ENCODE results near the gene PCSK5. TPM values are rescaled to one million over a fixed set of nuclear protein-coding genes. Genes with fewer than 3 reads are reported as not detected.
"Not testable (repeated sequence)": the region's sequence is repeated elsewhere in the genome, so short reads cannot be mapped to it uniquely, and the experiment has no call there.

Gene PCSK5
- total RNA-seq, 1 donor from 2014 or later = 8.9 TPM

DNA sequence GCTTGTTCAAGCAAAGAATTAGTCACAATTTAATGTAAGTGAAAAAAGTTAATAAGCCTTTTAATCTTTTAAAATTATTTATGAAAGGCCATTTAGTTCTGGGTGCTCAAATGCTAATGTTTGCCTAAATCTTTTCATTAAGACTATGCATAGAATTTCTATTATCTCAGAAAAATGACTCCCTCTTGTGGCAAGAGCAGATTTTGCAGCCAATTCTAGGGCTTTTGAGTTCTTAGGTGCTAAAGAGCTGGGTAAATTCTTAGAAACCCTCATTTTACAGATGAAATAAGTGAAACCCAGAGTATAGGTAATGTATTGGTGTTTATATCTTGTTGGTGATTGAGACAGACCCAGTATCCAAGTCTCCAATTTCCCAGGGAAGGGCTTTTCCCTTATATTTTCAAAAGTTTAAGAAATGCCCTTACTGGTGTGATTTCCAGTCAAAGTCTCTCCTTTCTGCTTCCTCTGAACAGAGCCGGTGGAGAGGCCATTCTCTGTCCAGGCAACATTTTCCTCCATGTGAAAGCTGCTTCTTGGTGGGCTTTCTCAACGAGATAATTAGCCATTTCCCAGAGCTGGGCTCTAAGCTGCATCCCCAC lies 24.1 kb upstream of the PCSK5 start:
- TF ChIP-seq, protein P1, sequence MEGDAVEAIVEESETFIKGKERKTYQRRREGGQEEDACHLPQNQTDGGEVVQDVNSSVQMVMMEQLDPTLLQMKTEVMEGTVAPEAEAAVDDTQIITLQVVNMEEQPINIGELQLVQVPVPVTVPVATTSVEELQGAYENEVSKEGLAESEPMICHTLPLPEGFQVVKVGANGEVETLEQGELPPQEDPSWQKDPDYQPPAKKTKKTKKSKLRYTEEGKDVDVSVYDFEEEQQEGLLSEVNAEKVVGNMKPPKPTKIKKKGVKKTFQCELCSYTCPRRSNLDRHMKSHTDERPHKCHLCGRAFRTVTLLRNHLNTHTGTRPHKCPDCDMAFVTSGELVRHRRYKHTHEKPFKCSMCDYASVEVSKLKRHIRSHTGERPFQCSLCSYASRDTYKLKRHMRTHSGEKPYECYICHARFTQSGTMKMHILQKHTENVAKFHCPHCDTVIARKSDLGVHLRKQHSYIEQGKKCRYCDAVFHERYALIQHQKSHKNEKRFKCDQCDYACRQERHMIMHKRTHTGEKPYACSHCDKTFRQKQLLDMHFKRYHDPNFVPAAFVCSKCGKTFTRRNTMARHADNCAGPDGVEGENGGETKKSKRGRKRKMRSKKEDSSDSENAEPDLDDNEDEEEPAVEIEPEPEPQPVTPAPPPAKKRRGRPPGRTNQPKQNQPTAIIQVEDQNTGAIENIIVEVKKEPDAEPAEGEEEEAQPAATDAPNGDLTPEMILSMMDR (IDR thresholded peaks at IDR 0.05) = peak; percentile 93
- peaks cover 14% of the 10 kb centered on the region for H3K27me3 Mint-ChIP-seq (ENCODE audit: low read depth)
- no peaks in the 10 kb centered on the region for H3K36me3 Mint-ChIP-seq (ENCODE audit: low read depth)
- H3K27ac Mint-ChIP-seq (ENCODE audit: unreplicated experiment) = no peak overlapping the region
- no peak overlapping the region for H3K4me3 Mint-ChIP-seq (ENCODE audit: unreplicated experiment)
- H3K4me1 Mint-ChIP-seq (ENCODE audit: low read depth) = peaks cover 9% of the 10 kb centered on the region
- H3K9me3 Mint-ChIP-seq (ENCODE audit: low read depth) = no peaks in the 10 kb centered on the region
- DNase-seq (ENCODE audit: low spot score) = no peak

DNA sequence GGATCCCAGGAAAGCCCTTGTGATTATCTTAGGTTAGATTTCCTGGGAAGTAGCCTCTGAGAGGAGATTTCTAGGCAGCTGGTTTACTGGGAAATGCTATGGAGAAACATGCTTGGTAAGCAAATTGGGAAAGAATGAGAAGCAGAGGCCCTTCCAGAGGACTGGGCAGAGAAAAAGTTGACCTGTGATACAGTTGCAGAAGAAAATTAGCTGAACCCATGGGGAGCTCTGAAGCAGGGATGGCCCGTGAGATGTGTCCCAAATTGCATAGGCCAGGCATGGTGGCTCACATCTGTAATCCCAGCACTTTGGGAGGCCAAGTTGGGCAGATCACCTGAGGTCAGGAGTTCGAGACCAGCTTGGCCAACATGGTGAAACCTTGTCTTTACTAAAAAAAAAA lies 21.9 kb upstream of the PCSK5 start:
- not testable (repeated sequence) for H3K9me3 Mint-ChIP-seq (ENCODE audit: low read depth); H3K36me3 Mint-ChIP-seq (ENCODE audit: low read depth); DNase-seq (ENCODE audit: low spot score); H3K4me3 Mint-ChIP-seq (ENCODE audit: unreplicated experiment); H3K4me1 Mint-ChIP-seq (ENCODE audit: low read depth); H3K27ac Mint-ChIP-seq (ENCODE audit: unreplicated experiment)
- peaks cover 14% of the 10 kb centered on the region for H3K27me3 Mint-ChIP-seq (ENCODE audit: low read depth)

DNA sequence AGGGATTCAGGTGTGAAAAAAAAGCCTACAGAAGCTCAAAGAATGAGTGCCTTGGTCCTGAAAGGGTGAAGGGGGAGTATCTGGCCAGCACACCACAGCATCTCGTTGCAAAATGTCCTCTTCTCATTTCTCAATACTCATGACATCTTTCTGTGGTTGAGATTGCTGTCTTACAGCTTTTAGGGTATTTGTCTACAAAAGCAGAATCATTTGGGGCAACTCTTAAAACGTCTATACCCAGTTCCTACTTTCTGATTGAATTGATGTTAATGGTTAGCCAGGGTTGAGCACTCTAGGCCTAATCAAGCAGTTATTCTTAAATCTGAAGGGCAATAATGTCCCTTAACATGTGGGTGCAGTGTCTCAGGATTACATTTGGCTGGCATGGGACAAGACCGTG lies 21.2 kb upstream of the PCSK5 start:
- H3K27ac Mint-ChIP-seq (ENCODE audit: unreplicated experiment) = no peak overlapping the region

DNA sequence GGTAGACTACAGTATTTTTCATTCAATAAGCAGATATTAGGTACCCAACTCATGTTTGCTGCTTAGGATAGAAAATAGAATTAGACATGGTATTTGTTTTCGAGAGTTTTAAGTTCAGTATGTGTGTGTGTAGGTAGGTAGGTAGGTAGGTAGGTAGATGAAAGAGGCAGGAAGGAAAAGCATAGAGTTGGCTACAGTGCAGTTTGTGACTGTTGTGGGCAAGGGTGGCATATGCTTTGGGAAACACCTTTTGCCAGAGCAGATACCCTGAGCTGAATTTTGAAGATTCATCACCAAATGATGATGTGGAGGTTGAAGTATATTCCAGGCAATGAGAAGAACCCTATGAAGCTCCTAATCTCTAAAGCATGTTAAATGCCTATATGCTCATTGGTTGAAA lies 20.0 kb upstream of the PCSK5 start:
- no peaks in the 10 kb centered on the region for H3K9me3 Mint-ChIP-seq (ENCODE audit: low read depth)
- TF ChIP-seq, protein P1 (IDR thresholded peaks at IDR 0.05) = no peak
- peaks cover 14% of the 10 kb centered on the region for H3K27me3 Mint-ChIP-seq (ENCODE audit: low read depth)
- H3K4me1 Mint-ChIP-seq (ENCODE audit: low read depth) = peaks cover under 1% of the 10 kb centered on the region
- H3K4me3 Mint-ChIP-seq (ENCODE audit: unreplicated experiment) = no peak overlapping the region
- no peak overlapping the region for H3K27ac Mint-ChIP-seq (ENCODE audit: unreplicated experiment)
- H3K36me3 Mint-ChIP-seq (ENCODE audit: low read depth) = no peaks in the 10 kb centered on the region
- DNase-seq (ENCODE audit: low spot score) = no peak

More for the DNA sequence above, 21.2 kb upstream of the PCSK5 start:
- DNase-seq (ENCODE audit: low spot score) = no peak
- Mint-ChIP-seq H3K36me3 (ENCODE audit: low read depth) (no peaks in the 10 kb centered on the region), H3K9me3 (ENCODE audit: low read depth) (no peaks in the 10 kb centered on the region), H3K4me3 (ENCODE audit: unreplicated experiment) (no peak overlapping the region), H3K27me3 (ENCODE audit: low read depth) (peaks cover 14% of the 10 kb centered on the region), H3K4me1 (ENCODE audit: low read depth) (peaks cover 8% of the 10 kb centered on the region)
- TF ChIP-seq, protein P1 (IDR thresholded peaks at IDR 0.05) = no peak

DNA sequence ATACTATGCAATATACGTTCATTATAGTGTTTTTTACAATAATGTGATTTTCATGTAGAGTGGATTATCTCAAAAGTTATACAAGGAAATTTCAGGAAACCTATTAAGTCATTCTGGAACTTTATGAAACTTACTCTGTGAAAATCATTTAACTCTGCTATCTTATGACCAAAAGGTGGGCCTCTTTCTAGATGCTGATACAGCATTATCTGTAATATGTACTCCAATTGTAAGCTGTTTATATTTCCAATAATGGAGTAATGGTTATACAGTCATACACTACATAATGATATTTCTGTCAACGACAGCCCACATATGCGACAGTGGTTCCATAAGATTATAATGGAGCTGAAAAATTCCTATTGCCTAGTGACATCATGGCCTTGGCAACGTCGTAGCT lies 18.8 kb upstream of the PCSK5 start:
- no peaks in the 10 kb centered on the region for H3K9me3 Mint-ChIP-seq (ENCODE audit: low read depth)
- H3K4me3 Mint-ChIP-seq (ENCODE audit: unreplicated experiment) = no peak overlapping the region
- TF ChIP-seq, protein P1 (IDR thresholded peaks at IDR 0.05) = no peak
- no peak overlapping the region for H3K27ac Mint-ChIP-seq (ENCODE audit: unreplicated experiment)
- no peaks in the 10 kb centered on the region for H3K4me1 Mint-ChIP-seq (ENCODE audit: low read depth)
- no peak for DNase-seq (ENCODE audit: low spot score)
- no peaks in the 10 kb centered on the region for H3K36me3 Mint-ChIP-seq (ENCODE audit: low read depth)
- H3K27me3 Mint-ChIP-seq (ENCODE audit: low read depth) = peaks cover 14% of the 10 kb centered on the region

DNA sequence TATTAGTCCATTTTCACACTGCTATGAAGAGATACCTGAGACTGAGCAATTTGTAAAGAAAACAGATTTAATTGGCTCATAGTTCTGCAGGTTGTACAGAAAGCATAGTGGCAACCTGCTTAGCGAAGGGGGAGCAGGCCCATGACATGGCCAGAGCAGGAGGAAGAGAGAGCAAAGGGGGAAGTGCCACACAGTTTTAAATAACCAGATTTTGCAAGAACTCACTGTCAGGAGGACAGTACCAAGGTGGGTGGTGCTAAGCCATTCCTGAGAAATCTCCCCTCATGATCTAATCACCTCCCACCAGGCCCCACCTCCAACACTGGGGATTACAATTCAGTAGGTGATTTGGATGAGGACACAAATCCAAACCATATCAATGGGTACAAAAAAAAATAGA lies 16.8 kb upstream of the PCSK5 start:
- no peaks in the 10 kb centered on the region for H3K4me1 Mint-ChIP-seq (ENCODE audit: low read depth)
- no peak for DNase-seq (ENCODE audit: low spot score)
- no peaks in the 10 kb centered on the region for H3K9me3 Mint-ChIP-seq (ENCODE audit: low read depth)
- H3K4me3 Mint-ChIP-seq (ENCODE audit: unreplicated experiment) = no peak overlapping the region
- H3K27ac Mint-ChIP-seq (ENCODE audit: unreplicated experiment) = no peak overlapping the region
- H3K27me3 Mint-ChIP-seq (ENCODE audit: low read depth) = peaks cover 10% of the 10 kb centered on the region
- H3K36me3 Mint-ChIP-seq (ENCODE audit: low read depth) = no peaks in the 10 kb centered on the region
- TF ChIP-seq, protein P1 (IDR thresholded peaks at IDR 0.05) = no peak
